Activated T-cell treated with anti-CD3 and anti-CD28 coated beads, Interleukin-2, amount 50 U/mL, for 24 hours (primary cell): ENCODE measurements around the gene APEH.

Experiments used
- DNase-seq: peaks from one replicate; pipeline ENCODE4 v3.0.0-alpha.2; 2020
- H3K27ac Mint-ChIP-seq: 2 replicates; pipeline ENCODE4 v1.8.0; 2020; ENCODE audit warnings: mild to moderate bottlenecking, mixed read lengths
- H3K27me3 Mint-ChIP-seq: 2 replicates; pipeline ENCODE4 v1.8.0; 2020; ENCODE audit warnings: mixed read lengths
- H3K36me3 Mint-ChIP-seq: 2 replicates; pipeline ENCODE4 v1.8.0; 2020; ENCODE audit warnings: low read depth, mixed read lengths
- H3K4me1 Mint-ChIP-seq: 2 replicates; pipeline ENCODE4 v1.8.0; 2020; ENCODE audit warnings: low read depth, mixed read lengths
- H3K4me3 Mint-ChIP-seq: 2 replicates; pipeline ENCODE4 v1.8.0; 2020; ENCODE audit warnings: mild to moderate bottlenecking, moderate library complexity, mixed read lengths
- H3K9me3 Mint-ChIP-seq: 2 replicates; pipeline ENCODE4 v1.8.0; 2020; ENCODE audit warnings: mixed read lengths

Gene APEH

DNA sequence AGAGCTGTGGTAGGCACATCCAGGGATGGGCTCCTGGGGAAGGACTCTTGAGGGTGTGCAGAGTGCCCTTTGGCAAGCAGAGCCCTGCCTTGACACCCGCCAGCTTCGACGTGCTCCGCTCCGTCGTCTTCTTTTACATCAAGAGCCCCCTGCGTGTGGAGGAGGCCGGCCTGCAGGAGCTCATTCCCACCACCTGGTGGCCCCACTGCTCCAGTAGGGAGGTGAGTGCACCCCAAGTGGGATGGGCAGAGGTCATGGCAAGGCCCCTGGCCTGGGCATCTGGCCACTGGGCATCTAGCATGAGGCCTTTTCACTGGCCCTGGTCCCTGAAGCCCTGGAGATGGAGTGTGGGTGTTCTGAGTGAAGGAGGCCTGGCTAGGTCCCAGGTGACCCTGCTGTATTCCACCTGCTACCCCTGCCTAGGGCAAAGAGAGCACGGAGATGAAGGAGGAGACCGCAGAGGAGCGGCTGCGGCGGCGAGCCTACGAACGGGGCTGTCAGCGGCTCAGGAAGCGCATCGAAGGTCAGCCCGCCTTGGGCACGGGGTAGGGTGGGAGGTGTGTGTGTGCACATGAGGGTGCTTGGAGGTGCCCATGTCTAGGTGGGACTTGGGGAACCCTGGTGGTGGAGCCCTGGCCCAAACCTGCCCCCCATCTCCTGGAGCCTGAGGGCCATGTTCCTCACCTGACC, 27.4 kb downstream of the APEH start:
- no peak overlapping the region for H3K27ac Mint-ChIP-seq
- H3K4me1 Mint-ChIP-seq: no peaks in the 10 kb centered on the region
- no peak overlapping the region for H3K4me3 Mint-ChIP-seq
- no peak for DNase-seq
- H3K36me3 Mint-ChIP-seq: peaks cover 89% of the 10 kb centered on the region
- H3K9me3 Mint-ChIP-seq: no peaks in the 10 kb centered on the region
- no peaks in the 10 kb centered on the region for H3K27me3 Mint-ChIP-seq

DNA sequence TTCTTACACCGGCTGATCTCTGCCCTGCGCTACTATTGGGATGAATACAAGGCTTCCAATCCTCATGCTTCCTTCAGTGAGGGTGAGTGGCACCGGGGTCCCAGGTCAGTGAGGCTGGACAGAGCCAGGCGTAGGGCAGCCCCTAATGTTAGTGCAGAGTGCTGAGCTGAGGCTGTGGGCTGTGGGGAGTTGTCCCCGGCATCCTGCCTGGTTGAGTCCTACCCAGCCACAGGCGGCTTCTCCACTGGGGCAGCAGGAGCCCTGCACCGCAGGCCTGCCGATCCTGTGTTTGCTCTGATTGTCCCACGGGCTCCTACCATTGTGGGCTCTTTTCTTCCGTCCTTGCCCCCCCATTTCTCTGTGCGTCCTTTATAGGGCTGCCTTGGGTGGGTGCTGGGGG, 28.5 kb downstream of the APEH start:
- Mint-ChIP-seq H3K4me3 (no peak overlapping the region), H3K36me3 (peaks cover 90% of the 10 kb centered on the region)
- no peak for DNase-seq

DNA sequence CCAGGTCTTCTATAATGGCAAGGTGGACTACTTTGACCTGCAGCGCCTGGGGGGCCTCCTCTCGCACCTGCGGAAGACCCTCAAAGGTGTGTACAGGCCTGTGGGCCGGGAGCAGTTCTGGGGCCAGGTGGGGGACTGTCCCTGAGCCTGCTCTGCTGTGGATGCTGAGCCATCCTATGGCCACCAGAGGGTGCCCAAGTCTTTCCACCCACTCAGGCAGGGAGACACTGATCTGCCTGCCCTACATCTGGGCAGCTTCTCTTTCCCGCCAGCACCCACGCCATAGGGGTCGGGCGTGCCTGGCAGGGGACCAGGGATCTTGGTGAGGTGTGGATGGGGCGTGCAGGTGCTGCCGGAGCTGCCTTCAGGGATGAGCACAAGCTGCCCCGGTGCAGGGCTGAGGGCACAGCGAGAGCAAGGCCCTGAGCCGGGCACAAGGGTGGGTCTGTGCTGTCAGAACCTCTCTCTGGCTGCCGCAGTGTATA, 29.3 kb downstream of the APEH start:
- Mint-ChIP-seq H3K9me3 (no peaks in the 10 kb centered on the region), H3K27me3 (no peaks in the 10 kb centered on the region), H3K4me3 (no peak overlapping the region), H3K4me1 (no peaks in the 10 kb centered on the region), H3K27ac (no peak overlapping the region), H3K36me3 (peaks cover 88% of the 10 kb centered on the region)
- DNase-seq: peak; percentile 73

More for the DNA sequence above, 28.5 kb downstream of the APEH start:
- Mint-ChIP-seq H3K27me3 (no peaks in the 10 kb centered on the region), H3K4me1 (no peaks in the 10 kb centered on the region), H3K9me3 (no peaks in the 10 kb centered on the region), H3K27ac (no peak overlapping the region)

DNA sequence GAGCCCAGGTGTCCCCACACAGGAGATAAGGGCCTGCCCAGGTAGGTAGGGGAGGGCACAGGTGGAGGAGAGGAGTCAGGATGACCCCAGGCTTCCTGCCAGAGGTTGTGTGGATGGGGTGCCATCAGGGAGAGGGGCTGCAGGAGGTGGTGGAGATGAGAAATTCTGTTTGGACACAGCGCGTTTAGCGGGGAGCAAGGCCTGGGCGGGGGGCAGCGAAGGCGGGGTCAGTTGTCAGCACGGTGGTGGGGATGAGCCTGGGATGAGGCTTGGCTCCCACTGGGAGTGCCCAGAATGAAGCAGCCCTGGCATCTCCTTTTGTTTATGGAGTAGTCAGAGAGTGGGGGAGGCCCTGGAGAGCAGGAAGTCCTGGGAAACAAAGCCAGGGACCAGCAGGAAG, 29.8 kb downstream of the APEH start:
- peaks cover 86% of the 10 kb centered on the region for H3K36me3 Mint-ChIP-seq
- no peak for DNase-seq
- H3K27me3 Mint-ChIP-seq: no peaks in the 10 kb centered on the region
- H3K4me3 Mint-ChIP-seq: no peak overlapping the region
- no peak overlapping the region for H3K27ac Mint-ChIP-seq
- H3K9me3 Mint-ChIP-seq: no peaks in the 10 kb centered on the region
- no peaks in the 10 kb centered on the region for H3K4me1 Mint-ChIP-seq

DNA sequence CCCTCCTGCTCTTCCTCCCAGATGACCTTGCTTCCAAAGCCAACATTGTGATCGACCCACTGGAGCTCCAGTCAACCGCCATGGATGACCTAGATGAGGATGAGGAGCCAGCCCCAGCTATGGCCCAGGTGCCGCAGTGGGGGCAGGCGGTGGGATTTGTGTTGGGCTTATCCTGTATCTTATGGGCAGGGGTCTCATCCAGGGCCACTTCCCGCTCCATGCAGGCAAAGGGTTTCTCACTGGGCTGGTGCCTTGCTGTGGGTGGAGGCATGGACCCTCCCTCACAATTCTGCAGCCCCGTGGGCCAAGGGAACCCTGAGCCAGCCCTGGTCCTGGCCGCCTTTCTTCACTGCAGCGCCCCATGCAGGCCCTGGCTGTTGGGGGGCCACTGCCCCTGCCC, 30.5 kb downstream of the APEH start:
- Mint-ChIP-seq H3K9me3 (no peaks in the 10 kb centered on the region), H3K4me1 (no peaks in the 10 kb centered on the region), H3K36me3 (peaks cover 86% of the 10 kb centered on the region), H3K27ac (no peak overlapping the region), H3K4me3 (no peak overlapping the region), H3K27me3 (no peaks in the 10 kb centered on the region)
- DNase-seq: no peak

DNA sequence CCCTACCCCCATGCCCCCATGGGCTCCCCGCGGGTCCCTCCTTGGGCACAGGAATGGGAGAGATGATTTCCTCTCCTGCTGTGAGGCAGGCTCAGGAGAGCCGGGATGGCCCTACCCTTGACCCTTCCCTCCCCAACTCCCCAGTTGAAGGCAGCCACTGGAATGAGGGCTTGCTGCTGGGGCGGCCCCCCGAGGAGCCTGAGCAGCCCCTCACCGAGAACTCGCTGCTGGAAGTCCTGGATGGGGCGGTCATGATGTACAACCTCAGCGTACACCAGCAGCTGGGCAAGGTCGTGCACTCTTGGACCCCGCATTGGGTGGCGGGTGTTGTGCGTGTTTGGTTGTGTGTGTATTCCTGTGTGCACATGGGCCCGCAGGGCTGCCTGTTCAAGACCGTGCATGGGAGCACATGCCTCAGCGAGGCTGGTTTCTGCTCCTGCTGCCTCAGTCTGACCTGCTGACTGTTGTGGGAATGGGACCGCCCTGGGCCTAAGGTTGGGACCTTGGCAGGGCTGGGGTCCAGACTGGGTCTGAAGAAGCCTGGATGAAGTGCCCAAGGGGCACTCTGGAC, 31.3 kb downstream of the APEH start:
- Mint-ChIP-seq H3K4me1 (no peaks in the 10 kb centered on the region), H3K27me3 (no peaks in the 10 kb centered on the region), H3K36me3 (peaks cover 84% of the 10 kb centered on the region), H3K27ac (no peak overlapping the region), H3K9me3 (no peaks in the 10 kb centered on the region), H3K4me3 (no peak overlapping the region)
- no peak for DNase-seq

DNA sequence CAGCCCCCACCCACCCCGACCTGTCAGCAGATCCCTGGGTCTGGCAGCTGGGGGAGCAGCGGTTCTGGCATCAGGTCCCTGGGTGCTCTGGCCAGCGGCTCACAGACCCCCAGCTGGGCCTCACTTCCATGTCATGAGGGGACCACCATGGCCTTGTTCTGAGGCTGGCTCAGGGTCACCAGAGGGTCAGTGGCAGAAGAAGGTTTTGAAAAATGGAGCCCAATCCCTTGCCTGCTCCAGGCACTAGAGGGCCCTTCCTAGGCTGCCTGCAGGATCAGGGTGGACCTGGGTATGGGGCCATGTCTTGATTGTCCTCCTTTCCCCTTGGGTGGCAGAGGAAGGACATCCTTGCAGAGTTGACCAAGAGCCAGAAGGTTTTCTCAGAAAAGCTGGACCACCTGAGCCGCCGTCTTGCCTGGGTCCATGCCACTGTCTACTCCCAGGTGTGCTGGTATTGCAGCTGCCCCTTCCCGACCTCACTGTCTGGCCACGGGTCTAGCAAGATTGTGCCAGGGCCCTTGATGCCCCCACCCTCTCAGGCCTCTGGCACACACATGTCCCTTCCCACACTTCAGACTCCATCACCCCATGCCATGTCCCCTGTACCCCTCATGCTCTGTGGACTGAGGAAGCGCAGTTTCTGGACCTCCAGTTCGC, 32.4 kb downstream of the APEH start:
- Mint-ChIP-seq H3K27ac (no peak overlapping the region), H3K9me3 (no peaks in the 10 kb centered on the region), H3K4me3 (no peak overlapping the region), H3K27me3 (no peaks in the 10 kb centered on the region), H3K4me1 (peaks cover 2% of the 10 kb centered on the region), H3K36me3 (peaks cover 79% of the 10 kb centered on the region)
- no peak for DNase-seq

DNA sequence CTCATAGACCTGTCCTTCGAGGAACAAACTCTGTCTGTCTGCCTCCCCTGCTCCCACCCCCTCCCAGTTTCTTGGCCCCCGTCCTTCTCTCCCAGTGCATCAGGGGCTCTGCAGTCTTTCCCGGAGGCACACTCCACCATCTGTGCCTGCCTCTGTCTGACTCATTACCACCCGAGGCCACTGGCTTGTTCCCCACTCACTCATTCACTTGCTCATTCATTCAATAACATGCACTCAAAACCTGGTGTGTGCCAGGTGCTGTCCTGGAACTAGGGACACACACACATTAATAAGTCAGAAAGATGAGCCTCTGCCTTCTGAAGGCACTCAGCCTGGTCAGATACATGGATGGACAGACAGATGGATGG, 32.9 kb downstream of the APEH start:
- Mint-ChIP-seq H3K4me1 (peaks cover 3% of the 10 kb centered on the region), H3K9me3 (no peaks in the 10 kb centered on the region), H3K27ac (no peak overlapping the region), H3K36me3 (peaks cover 76% of the 10 kb centered on the region), H3K27me3 (no peaks in the 10 kb centered on the region), H3K4me3 (no peak overlapping the region)
- no peak for DNase-seq

DNA sequence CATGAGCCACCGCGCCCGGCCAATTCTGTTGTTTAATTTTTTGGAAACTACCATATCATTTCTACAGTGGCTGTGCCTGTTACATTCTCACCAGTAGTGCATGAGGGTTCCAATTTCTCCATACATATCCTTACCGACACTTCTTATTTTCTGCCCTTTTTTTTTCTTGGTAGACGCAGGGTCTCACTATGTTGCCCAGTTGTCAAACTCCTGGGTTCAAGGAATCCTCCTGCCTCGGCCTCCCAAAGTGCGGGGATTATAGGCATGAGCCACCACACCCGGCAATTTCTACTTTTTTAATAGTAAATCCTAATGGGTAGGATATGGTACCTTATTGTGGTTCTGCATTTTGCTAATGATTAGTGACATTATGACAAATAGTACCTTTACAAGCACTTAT, 35.7 kb downstream of the APEH start:
- peaks cover 56% of the 10 kb centered on the region for H3K36me3 Mint-ChIP-seq
- DNase-seq: no peak
- H3K4me1 Mint-ChIP-seq: peaks cover 10% of the 10 kb centered on the region
- no peaks in the 10 kb centered on the region for H3K9me3 Mint-ChIP-seq
- H3K27me3 Mint-ChIP-seq: no peaks in the 10 kb centered on the region
- H3K4me3 Mint-ChIP-seq: no peak overlapping the region
- no peak overlapping the region for H3K27ac Mint-ChIP-seq

DNA sequence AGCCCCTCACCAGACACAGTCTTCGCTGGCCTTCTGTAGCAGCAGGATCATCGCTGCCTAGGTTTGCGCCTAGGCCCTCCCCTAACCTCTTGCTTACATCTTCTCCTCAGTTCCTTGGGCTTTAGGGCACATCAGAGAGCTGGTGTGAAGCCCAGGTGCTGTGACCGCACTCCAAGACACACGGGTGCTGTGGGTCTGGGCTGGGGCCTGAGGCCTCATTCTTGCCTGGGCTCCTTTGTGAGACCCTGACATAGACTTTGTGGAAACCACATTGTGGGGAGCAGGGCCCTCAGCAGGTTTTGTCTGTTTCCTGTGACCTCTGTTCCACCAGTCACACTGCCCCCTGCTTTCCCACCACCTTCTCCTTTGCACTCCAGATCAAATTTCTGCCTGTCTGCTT, 37.3 kb downstream of the APEH start:
- Mint-ChIP-seq H3K4me3 (no peak overlapping the region), H3K36me3 (peaks cover 57% of the 10 kb centered on the region), H3K27ac (peak overlapping the region; percentile 67), H3K27me3 (no peaks in the 10 kb centered on the region), H3K4me1 (peaks cover 10% of the 10 kb centered on the region), H3K9me3 (no peaks in the 10 kb centered on the region)
- no peak for DNase-seq

DNA sequence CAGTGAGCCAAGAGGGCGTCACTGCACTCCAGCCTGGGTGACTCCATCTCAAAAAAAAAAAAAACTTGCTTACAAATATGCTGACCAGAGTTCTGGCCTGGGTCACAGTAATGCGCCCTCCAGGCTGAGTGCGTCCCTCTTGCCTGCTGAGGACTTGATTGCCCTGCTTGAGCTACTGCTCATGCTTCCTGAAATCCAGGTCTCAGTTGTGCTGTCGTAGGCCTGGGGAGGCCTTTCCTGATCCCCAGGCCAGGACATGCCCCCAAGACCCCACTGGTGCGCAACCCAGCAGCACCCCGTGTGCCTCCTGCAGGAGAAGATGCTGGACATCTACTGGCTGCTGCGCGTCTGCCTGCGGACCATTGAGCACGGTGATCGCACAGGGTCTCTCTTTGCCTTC, 38.0 kb downstream of the APEH start:
- peaks cover 10% of the 10 kb centered on the region for H3K4me1 Mint-ChIP-seq
- peaks cover 50% of the 10 kb centered on the region for H3K36me3 Mint-ChIP-seq
- H3K4me3 Mint-ChIP-seq: no peak overlapping the region
- H3K27ac Mint-ChIP-seq: peak overlapping the region; percentile 67
- no peak for DNase-seq
- H3K9me3 Mint-ChIP-seq: no peaks in the 10 kb centered on the region
- no peaks in the 10 kb centered on the region for H3K27me3 Mint-ChIP-seq

DNA sequence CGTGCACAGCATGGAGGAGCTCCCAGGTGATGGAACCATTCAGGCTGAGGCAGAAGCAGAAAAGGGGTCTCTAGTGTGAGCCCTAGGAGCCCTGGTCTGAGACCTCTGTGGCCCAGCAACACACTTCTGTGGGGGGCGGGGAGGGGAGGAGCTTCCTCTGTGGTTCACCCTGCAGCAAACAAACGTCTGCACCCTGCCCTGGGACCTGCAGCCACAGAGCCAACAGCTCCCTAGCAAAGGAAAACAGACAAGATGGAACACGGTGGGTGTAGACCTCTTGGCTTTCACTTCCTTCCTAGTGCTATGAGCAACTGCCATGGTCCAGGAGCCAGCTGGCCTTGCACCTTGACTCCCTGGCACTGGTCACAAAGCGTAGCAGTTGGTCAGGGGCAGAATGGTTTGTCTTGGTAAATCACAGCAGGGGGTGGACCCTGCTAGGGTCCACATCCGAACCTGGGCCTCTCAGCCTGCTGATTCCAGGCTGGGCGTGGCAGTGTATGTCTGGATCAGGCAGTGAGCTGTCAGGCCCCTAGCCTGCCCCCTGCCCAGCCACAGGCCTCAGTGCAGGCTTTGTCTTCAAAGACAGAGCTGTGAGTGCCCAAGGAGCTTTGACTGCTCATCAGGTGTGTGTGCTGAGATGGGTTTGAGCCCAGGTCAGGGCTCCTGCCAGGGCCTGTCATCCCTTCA, 38.6 kb downstream of the APEH start:
- no peak overlapping the region for H3K4me3 Mint-ChIP-seq
- H3K36me3 Mint-ChIP-seq: peaks cover 46% of the 10 kb centered on the region
- no peaks in the 10 kb centered on the region for H3K9me3 Mint-ChIP-seq
- peaks cover 10% of the 10 kb centered on the region for H3K4me1 Mint-ChIP-seq
- H3K27ac Mint-ChIP-seq: peak overlapping the region; percentile 52
- H3K27me3 Mint-ChIP-seq: no peaks in the 10 kb centered on the region
- DNase-seq: no peak

DNA sequence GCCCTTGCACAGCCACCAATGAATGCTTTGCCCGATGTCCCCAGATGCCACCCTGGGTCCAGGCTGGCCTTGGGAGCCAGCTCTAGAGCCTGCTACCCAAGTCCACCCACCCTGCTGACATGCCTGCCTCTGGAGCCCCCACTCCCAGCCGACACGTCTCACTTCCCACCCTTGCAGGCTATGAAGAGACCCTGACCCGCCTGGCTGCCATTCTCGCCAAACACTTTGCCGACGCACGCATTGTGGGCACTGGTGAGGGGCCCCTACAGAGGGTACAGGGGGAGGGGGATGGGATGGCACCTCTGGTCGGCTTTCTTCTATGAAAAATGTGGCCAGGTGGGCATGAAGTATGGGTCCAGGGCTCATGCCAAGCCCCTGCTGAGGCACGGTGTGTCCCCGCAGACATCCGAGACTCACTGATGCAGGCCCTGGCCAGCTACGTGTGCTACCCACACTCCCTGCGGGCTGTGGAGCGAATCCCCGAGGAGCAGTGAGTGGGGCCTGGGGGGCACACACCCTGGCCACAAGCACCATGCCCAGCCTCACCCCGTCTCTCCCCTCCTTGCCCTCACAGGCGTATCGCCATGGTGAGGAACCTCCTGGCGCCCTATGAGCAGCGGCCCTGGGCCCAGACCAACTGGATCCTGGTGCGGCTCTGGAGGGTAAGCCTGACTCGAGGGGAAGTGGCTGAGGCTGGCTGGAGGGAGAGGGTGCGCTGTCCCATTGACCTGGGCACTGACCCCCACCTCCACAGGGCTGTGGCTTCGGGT, 39.4 kb downstream of the APEH start:
- Mint-ChIP-seq H3K4me3 (no peak overlapping the region), H3K27ac (no peak overlapping the region), H3K4me1 (peaks cover 12% of the 10 kb centered on the region), H3K27me3 (no peaks in the 10 kb centered on the region), H3K36me3 (peaks cover 44% of the 10 kb centered on the region), H3K9me3 (no peaks in the 10 kb centered on the region)
- no peak for DNase-seq
